B cell (primary cell): Measurements from ENCODE around the gene AGPAT1.

Experiments
- CTCF ChIP-seq: fragments of 200-600 bp; IDR thresholded peaks from one replicate; pipeline ENCODE4 v1.8.0; 2022; ENCODE audit warnings: antibody characterized with exemption, mild to moderate bottlenecking
- EZH2 ChIP-seq: IDR thresholded peaks from 2 replicates; pipeline ENCODE4 v1.6.1; 2012; ENCODE audit warnings: borderline replicate concordance, low read depth, mild to moderate bottlenecking, moderate library complexity, low read length; ENCODE audit not compliant: insufficient read depth, poor library complexity, severe bottlenecking

DNA sequence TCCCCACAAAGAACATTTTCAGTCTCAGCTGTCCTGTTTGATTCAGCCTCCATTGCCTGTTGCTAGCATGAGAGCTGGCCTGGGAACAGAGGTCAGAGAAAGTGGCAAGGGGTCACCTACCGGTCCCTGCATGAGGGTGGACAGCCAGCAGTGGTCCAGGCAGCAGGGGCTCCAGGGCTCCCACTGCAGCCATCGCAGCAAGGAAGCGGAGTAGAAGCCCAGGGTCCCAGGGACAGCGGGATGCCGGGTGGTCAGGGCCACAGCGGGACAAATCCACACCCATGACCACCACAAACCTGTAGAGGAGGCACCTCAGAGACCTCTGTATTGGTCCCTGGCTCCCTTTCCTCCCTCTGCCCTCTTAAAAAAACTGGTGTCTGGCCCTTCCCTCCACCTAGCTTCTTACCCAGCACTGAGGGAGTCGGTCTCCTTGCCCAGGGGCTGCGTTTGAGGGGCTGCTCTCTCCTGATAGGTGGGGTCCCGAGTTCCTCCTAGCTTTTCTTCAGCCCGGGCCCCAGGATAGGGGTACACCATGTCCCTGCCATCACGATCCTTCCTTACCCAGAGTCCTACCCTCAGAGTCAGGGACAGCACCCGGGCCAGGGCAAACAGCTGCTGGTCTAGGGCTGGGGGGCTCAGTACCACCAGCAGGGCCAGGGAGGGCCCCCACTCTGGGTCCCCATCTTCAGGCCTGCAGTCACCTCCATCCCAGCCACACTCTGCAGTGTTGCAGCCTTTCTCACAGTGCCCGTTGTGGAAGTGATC lies 25.0 kb upstream of the AGPAT1 start:
- TF ChIP-seq CTCF: no peak
- TF ChIP-seq EZH2: no peak
